ENCODE data around the gene EYS. TPM values are rescaled to one million over a fixed set of nuclear protein-coding genes. Genes with fewer than 3 reads are reported as not detected.

Gene EYS
- total RNA-seq, 1 experiment from 2014 or later, result 1.5 TPM

DNA sequence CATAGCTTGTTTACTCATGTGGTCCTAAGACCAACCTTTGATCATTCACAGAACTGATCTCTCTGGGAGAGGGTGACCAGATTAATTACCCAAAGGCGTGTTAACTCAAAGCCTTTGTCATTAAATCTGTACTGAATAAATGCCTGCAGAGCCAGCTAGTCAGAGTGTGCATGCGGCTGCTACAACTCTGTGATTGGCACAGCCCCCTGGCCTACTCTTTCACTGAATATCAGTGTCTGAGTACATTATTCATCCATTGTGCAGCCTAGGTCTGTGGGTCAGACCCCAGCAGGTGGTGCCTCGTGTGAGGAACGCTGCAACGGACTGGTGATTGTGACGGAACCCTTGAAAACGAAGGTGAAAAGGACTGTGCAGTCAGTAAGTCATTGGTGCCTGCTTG is 1407.8 kb downstream of the EYS start:
- Mint-ChIP-seq H3K36me3 (ENCODE audit: insufficient read depth, unreplicated experiment) (peaks cover 7% of the 10 kb centered on the region), H3K27me3 (ENCODE audit: insufficient read depth, unreplicated experiment) (no peaks in the 10 kb centered on the region), H3K27ac (ENCODE audit: low read depth, unreplicated experiment) (no peak overlapping the region), H3K9me3 (ENCODE audit: unreplicated experiment) (peaks cover 15% of the 10 kb centered on the region), H3K4me1 (ENCODE audit: insufficient read depth, unreplicated experiment) (no peaks in the 10 kb centered on the region), H3K4me3 (ENCODE audit: unreplicated experiment) (no peak overlapping the region)
- no TSS peak for BruUV-seq (replicated peaks)
- intact Hi-C loops (cut with micrococcal nuclease), result no loop called here
- ChIA-PET CTCF (no interaction called here), POLR2A (no interaction called here)
- TF ChIP-seq, protein P1, sequence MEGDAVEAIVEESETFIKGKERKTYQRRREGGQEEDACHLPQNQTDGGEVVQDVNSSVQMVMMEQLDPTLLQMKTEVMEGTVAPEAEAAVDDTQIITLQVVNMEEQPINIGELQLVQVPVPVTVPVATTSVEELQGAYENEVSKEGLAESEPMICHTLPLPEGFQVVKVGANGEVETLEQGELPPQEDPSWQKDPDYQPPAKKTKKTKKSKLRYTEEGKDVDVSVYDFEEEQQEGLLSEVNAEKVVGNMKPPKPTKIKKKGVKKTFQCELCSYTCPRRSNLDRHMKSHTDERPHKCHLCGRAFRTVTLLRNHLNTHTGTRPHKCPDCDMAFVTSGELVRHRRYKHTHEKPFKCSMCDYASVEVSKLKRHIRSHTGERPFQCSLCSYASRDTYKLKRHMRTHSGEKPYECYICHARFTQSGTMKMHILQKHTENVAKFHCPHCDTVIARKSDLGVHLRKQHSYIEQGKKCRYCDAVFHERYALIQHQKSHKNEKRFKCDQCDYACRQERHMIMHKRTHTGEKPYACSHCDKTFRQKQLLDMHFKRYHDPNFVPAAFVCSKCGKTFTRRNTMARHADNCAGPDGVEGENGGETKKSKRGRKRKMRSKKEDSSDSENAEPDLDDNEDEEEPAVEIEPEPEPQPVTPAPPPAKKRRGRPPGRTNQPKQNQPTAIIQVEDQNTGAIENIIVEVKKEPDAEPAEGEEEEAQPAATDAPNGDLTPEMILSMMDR (IDR thresholded peaks at IDR 0.05; ENCODE audit: unreplicated experiment), result no peak
- no peak for DNase-seq (ENCODE audit: unreplicated experiment)

DNA sequence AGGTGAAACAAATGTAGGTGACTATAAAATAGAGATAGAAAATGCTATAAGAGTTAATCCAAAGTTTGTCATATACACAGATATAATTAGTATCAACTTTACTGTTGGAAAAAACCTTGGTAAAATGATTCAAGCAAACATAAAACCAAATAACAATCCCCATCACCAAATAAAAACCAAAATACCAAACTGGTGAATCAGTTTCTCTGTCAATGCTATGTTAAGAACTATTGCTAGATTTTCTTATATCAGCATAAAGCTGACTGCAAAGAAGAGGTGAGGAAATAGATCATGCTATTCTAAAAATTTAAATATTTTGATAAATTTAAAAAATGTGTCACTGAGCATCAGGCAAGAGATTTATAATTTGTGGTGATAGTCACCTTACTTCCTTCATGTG is 1413.0 kb downstream of the EYS start:
- no TSS peak for BruUV-seq (replicated peaks)
- Mint-ChIP-seq H3K4me3 (ENCODE audit: unreplicated experiment) (no peak overlapping the region), H3K9me3 (ENCODE audit: unreplicated experiment) (peaks cover 8% of the 10 kb centered on the region), H3K4me1 (ENCODE audit: insufficient read depth, unreplicated experiment) (peaks cover 6% of the 10 kb centered on the region), H3K27ac (ENCODE audit: low read depth, unreplicated experiment) (no peak overlapping the region), H3K27me3 (ENCODE audit: insufficient read depth, unreplicated experiment) (no peaks in the 10 kb centered on the region), H3K36me3 (ENCODE audit: insufficient read depth, unreplicated experiment) (peaks cover 7% of the 10 kb centered on the region)
- DNase-seq (ENCODE audit: unreplicated experiment), result no peak
- ChIA-PET CTCF (interaction anchor here (0.9 to 1.0 kb wide), 2 partner anchors 15 to 282 kb away, joined by 3 read pairs; no protein-coding TSS in a partner anchor), POLR2A (interaction anchor here (0.6 kb wide), 1 partner anchor 55 kb away, joined by 3 read pairs; no protein-coding TSS in a partner anchor)
- TF ChIP-seq, protein P1 (IDR thresholded peaks at IDR 0.05; ENCODE audit: unreplicated experiment), result no peak
- intact Hi-C loops (cut with micrococcal nuclease), result no loop called here

DNA sequence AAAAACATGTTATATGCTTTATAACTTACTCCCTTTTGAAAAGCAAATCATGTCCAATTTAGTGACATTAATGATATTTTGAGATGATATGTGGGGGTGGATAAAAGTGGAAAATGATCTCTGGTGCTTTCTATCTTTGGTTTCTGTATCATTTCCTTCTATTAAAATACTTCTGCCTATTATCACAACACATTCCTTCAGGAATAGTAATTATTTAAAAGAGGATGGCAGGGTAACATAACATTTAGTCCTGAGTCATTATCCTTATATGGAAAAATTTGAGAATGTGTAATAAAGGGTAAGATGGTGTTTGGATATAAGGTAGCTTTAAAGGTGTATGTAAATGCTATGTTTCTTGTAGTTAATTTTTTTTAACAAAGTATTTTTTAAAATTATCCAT is 1413.7 kb downstream of the EYS start:
- intact Hi-C loops (cut with micrococcal nuclease), result no loop called here
- Mint-ChIP-seq H3K4me1 (ENCODE audit: insufficient read depth, unreplicated experiment) (peaks cover 6% of the 10 kb centered on the region), H3K4me3 (ENCODE audit: unreplicated experiment) (no peak overlapping the region), H3K27me3 (ENCODE audit: insufficient read depth, unreplicated experiment) (no peaks in the 10 kb centered on the region), H3K27ac (ENCODE audit: low read depth, unreplicated experiment) (no peak overlapping the region), H3K9me3 (ENCODE audit: unreplicated experiment) (peaks cover 8% of the 10 kb centered on the region), H3K36me3 (ENCODE audit: insufficient read depth, unreplicated experiment) (peaks cover 7% of the 10 kb centered on the region)
- no peak for DNase-seq (ENCODE audit: unreplicated experiment)
- CTCF ChIA-PET, result no interaction called here
- no TSS peak for BruUV-seq (replicated peaks)
- TF ChIP-seq, protein P1 (IDR thresholded peaks at IDR 0.05; ENCODE audit: unreplicated experiment), result no peak
- POLR2A ChIA-PET, result no interaction called here

DNA sequence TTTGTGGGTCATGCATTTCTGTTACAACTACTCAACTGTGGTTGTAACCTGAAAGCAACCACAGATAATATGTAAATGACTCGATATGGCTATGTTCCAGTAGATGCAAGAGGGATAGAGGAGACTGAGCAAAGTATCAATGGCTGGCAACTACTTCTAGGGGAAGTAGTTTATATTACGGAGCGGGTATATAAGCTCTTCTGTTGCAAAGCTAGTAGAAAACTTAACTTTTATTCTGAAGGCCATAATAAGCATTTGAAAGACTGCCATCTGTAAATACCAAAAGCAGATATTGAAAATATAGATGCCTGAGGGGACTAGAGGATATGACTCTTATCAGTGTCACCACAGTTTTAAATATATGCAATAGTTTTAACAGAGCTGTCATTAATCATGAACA is 1416.2 kb downstream of the EYS start:
- no TSS peak for BruUV-seq (replicated peaks)
- CTCF ChIA-PET, result no interaction called here
- POLR2A ChIA-PET, result no interaction called here
- TF ChIP-seq, protein P1 (IDR thresholded peaks at IDR 0.05; ENCODE audit: unreplicated experiment), result no peak
- Mint-ChIP-seq H3K27ac (ENCODE audit: low read depth, unreplicated experiment) (no peak overlapping the region), H3K4me3 (ENCODE audit: unreplicated experiment) (no peak overlapping the region), H3K36me3 (ENCODE audit: insufficient read depth, unreplicated experiment) (peaks cover 7% of the 10 kb centered on the region), H3K9me3 (ENCODE audit: unreplicated experiment) (peaks cover 8% of the 10 kb centered on the region), H3K4me1 (ENCODE audit: insufficient read depth, unreplicated experiment) (peaks cover 6% of the 10 kb centered on the region), H3K27me3 (ENCODE audit: insufficient read depth, unreplicated experiment) (no peaks in the 10 kb centered on the region)
- intact Hi-C loops (cut with micrococcal nuclease), result no loop called here
- DNase-seq (ENCODE audit: unreplicated experiment), result no peak

All from MCF 10A (cell line).